Tibial nerve (tissue), 4 donors: ENCODE results near the gene AGAP3.

ENCODE experiments used
- EP300 ChIP-seq, 2 donors: sonication (generic); formaldehyde crosslinking; IDR thresholded peaks; one replicate each; pipeline ENCODE4 v1.6.1; 2017; ENCODE audit warnings: antibody characterized with exemption in 2 of 2, mild to moderate bottlenecking in 1 of 2
- POLR2A ChIP-seq, 2 donors: fragments of 450-650 bp; IDR thresholded peaks; one replicate each; pipeline ENCODE4 v1.6.1; 2017; ENCODE audit warnings: antibody characterized with exemption in 2 of 2, mild to moderate bottlenecking in 2 of 2, moderate library complexity in 2 of 2
- TF ChIP-seq, protein P1 (sequence below), 5 experiments: fragments of 200-600 bp in 3 of 5; fragments of 450-650 bp in 2 of 5; sonication (generic) in 3 of 5; IDR thresholded peaks; one replicate each; pipeline ENCODE4 v1.5.1; 2016 to 2019; ENCODE audit warnings: antibody characterized with exemption in 5 of 5, mild to moderate bottlenecking in 3 of 5, moderate library complexity in 2 of 5

GRCh38 chr7:151058781-151059366, 27.4 kb upstream of the AGAP3 start:
- TF ChIP-seq, protein P1, sequence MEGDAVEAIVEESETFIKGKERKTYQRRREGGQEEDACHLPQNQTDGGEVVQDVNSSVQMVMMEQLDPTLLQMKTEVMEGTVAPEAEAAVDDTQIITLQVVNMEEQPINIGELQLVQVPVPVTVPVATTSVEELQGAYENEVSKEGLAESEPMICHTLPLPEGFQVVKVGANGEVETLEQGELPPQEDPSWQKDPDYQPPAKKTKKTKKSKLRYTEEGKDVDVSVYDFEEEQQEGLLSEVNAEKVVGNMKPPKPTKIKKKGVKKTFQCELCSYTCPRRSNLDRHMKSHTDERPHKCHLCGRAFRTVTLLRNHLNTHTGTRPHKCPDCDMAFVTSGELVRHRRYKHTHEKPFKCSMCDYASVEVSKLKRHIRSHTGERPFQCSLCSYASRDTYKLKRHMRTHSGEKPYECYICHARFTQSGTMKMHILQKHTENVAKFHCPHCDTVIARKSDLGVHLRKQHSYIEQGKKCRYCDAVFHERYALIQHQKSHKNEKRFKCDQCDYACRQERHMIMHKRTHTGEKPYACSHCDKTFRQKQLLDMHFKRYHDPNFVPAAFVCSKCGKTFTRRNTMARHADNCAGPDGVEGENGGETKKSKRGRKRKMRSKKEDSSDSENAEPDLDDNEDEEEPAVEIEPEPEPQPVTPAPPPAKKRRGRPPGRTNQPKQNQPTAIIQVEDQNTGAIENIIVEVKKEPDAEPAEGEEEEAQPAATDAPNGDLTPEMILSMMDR (IDR thresholded peaks at IDR 0.05), result no peak
- TF ChIP-seq POLR2A (IDR thresholded peaks at IDR 0.05) (no peak), EP300 (IDR thresholded peaks at IDR 0.05) (no peak)
